COR-L47 (cell line): ENCODE data around the gene RAB41.
A peak's percentile ranks its signal among the peaks of the same experiment; 100 is the strongest.
"Not testable (repeated sequence)": the region's sequence is repeated elsewhere in the genome, so short reads cannot be mapped to it uniquely, and the experiment has no call there.

ENCODE experiments used
- DNase-seq: peaks from one replicate; lab custom pipeline; 2025; lab: John Stamatoyannopoulos, UW

Gene RAB41

DNA sequence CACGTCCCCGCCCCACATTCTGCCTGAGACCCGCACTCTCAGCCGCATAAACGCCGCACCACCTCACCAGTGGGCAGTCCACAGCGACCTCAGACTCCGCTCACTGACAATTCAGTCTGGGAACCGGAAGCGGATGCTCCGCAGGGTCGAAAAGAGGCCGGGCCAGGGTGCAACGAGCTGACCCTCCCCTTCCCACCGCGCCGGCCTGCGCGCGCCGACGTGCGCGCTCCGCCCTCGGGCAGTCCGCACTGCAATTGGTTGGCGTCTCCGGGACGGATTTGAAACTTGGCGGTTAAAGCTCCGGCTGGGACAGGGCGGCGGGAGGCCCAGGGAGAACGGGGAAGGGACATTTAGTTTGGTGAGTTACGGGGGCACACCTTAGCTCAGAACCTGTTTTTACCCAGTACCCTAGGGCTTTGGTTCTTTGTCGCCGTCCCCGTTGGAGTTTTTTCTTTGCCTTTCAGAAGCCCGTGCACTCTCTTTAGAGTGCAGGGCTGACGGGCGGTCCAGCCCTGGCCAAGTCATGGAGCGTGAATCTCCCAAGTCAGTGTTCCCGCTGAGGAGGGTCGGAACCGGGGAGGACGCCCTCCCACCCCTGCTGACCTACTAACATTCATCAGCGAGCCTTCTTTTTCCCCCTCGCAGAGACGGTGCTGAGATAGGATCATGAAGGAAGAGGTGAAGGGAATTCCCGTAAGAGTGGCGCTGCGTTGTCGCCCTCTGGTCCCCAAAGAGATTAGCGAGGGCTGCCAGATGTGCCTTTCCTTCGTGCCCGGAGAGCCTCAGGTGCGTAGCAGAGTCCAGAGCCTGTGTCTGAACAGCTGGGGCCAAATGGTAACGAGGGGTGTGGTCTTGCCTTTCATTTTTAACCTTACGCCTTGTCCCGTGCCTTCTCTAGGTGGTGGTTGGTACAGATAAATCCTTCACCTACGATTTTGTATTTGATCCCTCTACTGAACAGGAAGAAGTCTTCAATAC lies 8.1 kb downstream of the RAB41 start, which contains the start of the genes KIF4A and PDZD11:
Gene KIF4A, plus strand, starts transcription at position 312 of the 978 bp plus-strand sequence. Its CDS starts 355 bp downstream, at position 667.
Gene PDZD11, minus strand, starts transcription at position 135 of the 978 bp plus-strand sequence. CDS start 586 bp downstream, outside the sequence.
- DNase-seq: peak; percentile 51

GRCh38 chrX:70292788-70293187 lies 10.8 kb downstream of the RAB41 start:
- DNase-seq: no peak

GRCh38 chrX:70293621-70294020 lies 11.6 kb downstream of the RAB41 start:
- no peak for DNase-seq

DNA sequence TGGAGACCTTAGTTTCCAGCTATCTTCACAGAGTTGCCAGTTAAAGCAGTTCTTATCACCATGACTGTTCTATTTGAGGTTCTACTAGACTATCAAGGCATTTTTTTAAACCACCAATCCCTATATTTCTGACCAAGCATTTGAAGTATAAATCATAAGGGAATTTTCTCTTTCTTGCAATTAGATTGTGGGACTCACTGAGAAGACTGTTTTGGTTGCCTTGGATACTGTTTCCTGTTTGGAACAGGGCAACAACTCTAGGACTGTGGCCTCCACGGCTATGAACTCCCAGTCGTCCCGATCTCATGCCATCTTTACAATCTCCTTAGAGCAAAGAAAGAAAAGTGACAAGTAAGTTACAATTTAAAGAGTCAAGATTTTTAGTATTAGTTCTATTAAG lies 19.7 kb downstream of the RAB41 start:
- no peak for DNase-seq

DNA sequence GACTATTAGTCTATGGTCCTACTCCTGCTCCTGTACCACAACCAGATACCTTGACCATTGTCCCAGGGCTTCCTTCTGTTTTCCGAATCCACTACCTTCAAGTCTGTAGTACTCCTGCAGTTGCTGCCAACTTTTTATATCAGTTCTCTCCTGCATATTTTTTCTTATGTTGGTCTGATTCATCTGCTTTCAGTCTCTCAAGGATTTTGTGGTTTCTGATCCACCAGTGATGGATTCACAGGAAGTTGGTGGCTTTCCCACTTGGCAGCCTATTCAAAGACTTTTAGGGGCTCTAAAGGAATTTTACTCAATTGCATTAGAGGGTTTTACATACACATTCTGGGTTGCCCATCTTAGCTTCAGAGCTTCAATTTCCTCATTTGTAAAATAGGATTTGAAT lies 31.5 kb downstream of the RAB41 start:
- no peak for DNase-seq

DNA sequence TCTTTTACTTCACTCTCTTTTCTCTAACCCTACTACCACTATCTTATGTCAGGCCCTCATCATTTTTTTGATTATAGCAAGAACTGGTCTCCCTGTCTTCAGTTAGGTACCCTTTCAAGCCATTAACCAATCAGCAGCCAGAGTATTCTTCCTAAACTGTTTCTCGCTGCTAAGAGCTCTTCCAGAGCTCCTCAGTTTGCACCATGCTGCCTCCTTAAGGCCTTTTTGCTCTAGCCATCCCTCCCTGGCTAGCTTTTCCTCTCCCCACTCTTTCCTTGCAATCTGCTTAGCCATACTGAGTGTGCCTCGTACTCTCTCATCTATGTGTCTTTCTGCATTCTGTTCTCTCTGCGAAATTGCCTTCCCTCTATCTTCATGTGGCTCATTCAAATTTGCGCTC lies 40.8 kb downstream of the RAB41 start:
- DNase-seq: no peak

DNA sequence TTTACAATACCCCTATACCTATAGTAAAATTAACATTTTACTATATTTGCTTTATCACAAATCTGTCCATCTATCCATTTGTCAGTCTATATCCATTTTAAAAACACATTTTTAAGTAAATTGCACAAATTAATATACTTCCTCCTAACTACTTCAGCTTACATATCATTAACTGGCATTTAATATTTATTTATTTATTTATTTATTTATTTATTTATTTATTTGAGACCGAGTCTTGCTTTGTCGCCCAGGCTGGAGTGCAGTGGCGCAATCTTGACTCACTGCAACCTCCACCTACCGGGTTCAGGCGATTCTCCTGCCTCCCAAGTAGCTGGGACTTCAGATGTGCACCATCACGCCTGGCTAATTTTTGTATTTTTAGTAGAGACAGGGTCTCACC lies 41.7 kb downstream of the RAB41 start:
- not testable (repeated sequence) for DNase-seq

GRCh38 chrX:70324326-70324725 lies 42.4 kb downstream of the RAB41 start:
- no peak for DNase-seq

DNA sequence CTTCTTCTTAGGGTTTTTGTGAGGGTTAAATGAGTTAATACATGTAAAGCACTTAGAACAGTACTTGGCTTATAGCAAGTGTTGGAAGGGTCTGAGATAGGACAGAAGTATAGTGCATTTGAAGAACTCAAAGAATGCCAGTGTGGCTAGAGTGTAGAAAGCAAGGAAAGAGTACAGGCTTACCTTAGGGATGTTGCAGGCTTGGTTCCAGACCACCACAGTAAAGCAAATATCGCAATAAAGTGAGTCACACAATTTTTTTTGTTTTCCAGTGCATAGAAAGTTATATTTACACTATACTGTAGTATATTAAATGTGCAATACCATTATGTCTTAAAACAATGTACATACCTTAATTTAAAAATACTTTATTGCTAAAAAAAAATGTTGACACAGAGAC lies 49.2 kb downstream of the RAB41 start:
- DNase-seq: no peak

DNA sequence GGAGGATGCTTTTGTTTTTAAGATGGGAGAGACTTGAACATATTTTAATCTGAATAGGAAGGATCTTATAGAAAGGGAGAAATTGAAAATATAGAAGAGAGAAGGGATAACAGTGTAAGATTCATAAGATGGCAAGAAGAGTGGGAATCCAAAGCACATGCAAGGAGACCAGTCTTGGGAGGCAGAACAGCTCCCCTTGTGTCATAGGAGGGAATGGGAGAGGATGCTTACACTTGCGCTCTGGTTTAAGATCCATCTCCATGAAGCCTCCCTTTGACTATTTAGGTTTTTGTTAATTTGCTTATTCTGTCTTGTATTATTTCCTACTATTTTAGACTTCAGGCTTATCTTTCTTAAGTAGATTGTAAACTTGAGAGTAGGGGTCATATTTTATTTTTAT lies 50.6 kb downstream of the RAB41 start:
- no peak for DNase-seq
